VCaP (cell line): ENCODE results near the gene CCDC88B.

Experiments used
- H3K27ac ChIP-seq: fragments of 450-650 bp; 2 replicates; pipeline ENCODE4 v1.5.1; 2017
- TF ChIP-seq, protein P1 (sequence below): fragments of 450-650 bp; conservative IDR thresholded peaks from 2 replicates; pipeline ENCODE4 v1.5.1; 2017; ENCODE audit warnings: mild to moderate bottlenecking, moderate library complexity

Gene CCDC88B

DNA sequence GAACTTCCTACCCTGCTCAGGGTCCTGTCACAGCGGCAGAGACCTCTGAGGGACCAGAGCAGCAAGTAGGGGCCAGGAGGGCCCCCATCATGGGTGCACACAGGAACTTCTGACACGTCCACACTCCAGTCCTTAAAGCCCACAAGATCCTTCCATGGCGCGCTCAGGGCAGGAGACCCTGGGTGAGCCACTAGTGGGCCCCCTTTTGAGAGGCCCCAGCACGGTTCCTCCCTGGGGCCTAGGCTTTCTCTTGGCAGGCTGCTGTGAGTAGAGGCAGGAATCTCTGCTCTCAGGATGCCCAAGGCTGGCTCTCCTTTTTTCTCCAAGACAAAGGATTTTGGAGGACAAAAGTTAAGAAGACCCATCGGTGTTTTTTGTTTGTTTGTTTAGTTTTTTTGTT lies 41.3 kb downstream of the CCDC88B start:
- TF ChIP-seq, protein P1, sequence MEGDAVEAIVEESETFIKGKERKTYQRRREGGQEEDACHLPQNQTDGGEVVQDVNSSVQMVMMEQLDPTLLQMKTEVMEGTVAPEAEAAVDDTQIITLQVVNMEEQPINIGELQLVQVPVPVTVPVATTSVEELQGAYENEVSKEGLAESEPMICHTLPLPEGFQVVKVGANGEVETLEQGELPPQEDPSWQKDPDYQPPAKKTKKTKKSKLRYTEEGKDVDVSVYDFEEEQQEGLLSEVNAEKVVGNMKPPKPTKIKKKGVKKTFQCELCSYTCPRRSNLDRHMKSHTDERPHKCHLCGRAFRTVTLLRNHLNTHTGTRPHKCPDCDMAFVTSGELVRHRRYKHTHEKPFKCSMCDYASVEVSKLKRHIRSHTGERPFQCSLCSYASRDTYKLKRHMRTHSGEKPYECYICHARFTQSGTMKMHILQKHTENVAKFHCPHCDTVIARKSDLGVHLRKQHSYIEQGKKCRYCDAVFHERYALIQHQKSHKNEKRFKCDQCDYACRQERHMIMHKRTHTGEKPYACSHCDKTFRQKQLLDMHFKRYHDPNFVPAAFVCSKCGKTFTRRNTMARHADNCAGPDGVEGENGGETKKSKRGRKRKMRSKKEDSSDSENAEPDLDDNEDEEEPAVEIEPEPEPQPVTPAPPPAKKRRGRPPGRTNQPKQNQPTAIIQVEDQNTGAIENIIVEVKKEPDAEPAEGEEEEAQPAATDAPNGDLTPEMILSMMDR, result 0 out of 2 replicates have a peak, but pooled peaks have one; percentile 7
- peak overlapping the region; percentile 99 for H3K27ac ChIP-seq

GRCh38 chr11:64382047-64382446 lies 42.0 kb downstream of the CCDC88B start:
- peak overlapping the region; percentile 99; the same call in 1 of the 2 replicates for H3K27ac ChIP-seq
- TF ChIP-seq, protein P1, result no peak

DNA sequence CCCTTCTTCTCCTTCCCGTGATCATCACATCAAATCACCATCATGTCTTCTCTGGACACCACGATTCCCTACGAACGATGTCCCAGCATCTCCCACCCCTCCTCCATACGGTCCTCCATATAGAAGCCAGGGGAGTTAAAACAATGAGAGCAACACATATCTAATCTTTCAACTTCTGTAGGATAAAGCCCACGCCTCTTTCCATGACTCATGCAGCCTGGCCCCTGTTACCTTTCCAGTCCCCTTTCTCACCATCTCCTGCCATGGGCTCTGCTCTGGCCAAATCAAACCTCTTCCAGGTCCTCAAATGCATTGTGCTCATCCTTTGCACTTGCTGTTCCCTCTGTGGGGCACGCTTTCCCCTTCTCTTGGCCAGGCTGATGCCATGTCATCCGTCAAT lies 42.6 kb downstream of the CCDC88B start:
- peak overlapping the region; percentile 99; the same call in 1 of the 2 replicates for H3K27ac ChIP-seq
- TF ChIP-seq, protein P1, result no peak

GRCh38 chr11:64383580-64383979 lies 43.6 kb downstream of the CCDC88B start:
- peak overlapping the region; percentile 45; the same call in 1 of the 2 replicates for H3K27ac ChIP-seq
- TF ChIP-seq, protein P1, result no peak

DNA sequence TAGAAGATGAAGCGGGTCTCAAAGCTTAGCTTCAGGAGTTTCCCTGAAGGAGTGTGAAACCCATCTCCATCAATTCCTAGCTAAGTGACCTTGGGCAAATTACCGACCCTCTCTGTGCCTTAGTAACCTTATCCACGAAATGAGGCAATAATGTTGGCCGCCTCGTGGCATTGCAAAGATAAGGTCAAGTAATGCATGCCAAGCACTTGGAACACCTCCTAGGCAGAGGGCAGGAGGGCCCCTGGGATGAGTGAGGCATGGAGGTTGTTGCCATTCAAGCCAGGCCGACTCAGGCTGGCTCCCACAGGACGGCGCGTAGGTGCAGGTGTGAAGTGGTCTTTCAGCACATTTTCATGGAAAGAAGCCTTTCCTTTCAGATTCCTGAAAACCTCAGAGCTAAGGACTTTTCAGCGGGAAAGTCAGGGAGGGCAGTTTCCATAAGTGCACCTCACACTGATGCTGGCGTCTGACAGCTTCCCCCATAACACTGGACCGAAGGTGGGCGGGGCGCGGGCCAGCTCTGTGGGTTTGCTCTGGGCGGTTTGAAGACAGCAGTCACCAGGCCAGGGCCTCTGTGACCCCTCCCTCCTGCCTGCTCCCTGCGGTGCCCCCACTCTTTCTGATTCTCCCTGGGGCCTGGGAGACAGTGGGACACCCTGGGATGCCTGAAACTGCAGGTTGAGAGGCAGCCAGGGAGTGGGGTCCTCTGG lies 44.2 kb downstream of the CCDC88B start:
- TF ChIP-seq, protein P1, result no peak
- H3K27ac ChIP-seq, result peak overlapping the region; percentile 45; the same call in 1 of the 2 replicates

GRCh38 chr11:64384981-64385944 lies 45.3 kb downstream of the CCDC88B start:
- H3K27ac ChIP-seq, result peak overlapping the region; percentile 45
- TF ChIP-seq, protein P1, result peak; percentile 76
